ENCODE results near the gene TBL1X.

DNA sequence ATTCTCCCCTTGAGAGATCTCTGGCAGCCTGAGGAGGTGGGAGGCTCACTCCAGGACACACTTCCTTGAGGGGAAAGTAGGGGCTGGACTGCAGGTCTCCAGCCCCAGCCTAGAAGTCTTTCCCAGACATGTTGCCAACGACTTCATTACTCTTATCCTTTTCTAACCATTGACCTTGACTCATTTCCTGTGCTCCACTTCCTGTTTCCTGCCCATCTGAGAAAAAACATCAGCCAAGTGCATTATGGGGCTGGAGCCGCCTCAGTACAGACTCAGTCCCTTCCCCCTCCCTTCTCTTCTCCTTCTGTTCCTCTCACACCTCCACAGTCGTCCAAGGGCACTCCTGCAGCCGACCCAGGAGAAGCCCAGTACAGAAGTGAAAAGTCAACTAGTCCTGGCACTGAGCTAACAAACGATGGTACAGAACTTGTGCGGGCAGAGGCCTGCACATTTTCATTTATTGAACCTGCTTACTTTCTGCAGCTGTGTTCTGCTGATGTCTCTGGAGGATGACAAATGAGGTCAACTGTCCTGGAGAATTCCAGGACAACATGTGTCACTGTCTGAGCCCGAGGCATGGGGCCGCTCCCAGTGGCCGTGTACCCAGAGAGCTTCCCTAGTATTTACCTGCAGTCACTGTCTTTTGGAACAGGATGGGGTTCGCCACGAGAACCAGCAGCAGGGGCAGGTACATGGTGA is 280.7 kb downstream of the TBL1X start:
- no peak for TF ChIP-seq MIER3 (CRISPR knock-in tag; IDR thresholded peaks at IDR 0.05; ENCODE audit: borderline replicate concordance)
- TF ChIP-seq GFI1 (CRISPR knock-in tag; IDR thresholded peaks at IDR 0.05; ENCODE audit: borderline replicate concordance) = no peak
